H1 (cell line): ENCODE results near the gene ASIP. TPM values are rescaled to one million over a fixed set of nuclear protein-coding genes. Genes with fewer than 3 reads are reported as not detected.

Experiments
- CTCF ChIA-PET: fragments of 300-600 bp; sonication (Branson Sonifier 250); formaldehyde crosslinking; loops from one replicate; lab custom pipeline; 2021; ENCODE audit not compliant: partially characterized antibody; lab: Charles Lee
- POLR2A ChIA-PET: fragments of 300-600 bp; sonication (Branson Sonifier 250); formaldehyde crosslinking; loops from one replicate; lab custom pipeline; 2021; ENCODE audit warnings: inconsistent platforms; ENCODE audit not compliant: partially characterized antibody; lab: Charles Lee
- DNase-seq, 2 experiments: peaks; one replicate each; pipeline versions ENCODE4 v3.0.0 to v3.0.0-alpha.2; 2010 to 2022; ENCODE audit warnings: low spot score in 2 of 2, low read depth in 1 of 2, mixed read lengths in 1 of 2
- FAIRE-seq: peaks from 2 replicates; lab custom pipeline; 2011; peaks lifted over from hg19 to GRCh38; lab: Jason Lieb, UNC
- H2AFZ ChIP-seq: 2 replicates; pipeline ENCODE4 v1.8.1; 2012; ENCODE audit warnings: low read length, inconsistent platforms
- H2AK5ac ChIP-seq: 2 replicates; pipeline ENCODE4 v1.6.1; 2013; ENCODE audit warnings: low read depth, low read length
- H2BK120ac ChIP-seq: replicated peaks from 2 replicates; pipeline ENCODE3; 2013; ENCODE audit warnings: low read depth, low read length, inconsistent platforms
- H2BK12ac ChIP-seq: 2 replicates; pipeline ENCODE4 v1.6.1; 2013; ENCODE audit warnings: low read depth, low read length
- H2BK15ac ChIP-seq: 2 replicates; pipeline ENCODE4 v1.6.1; 2013; ENCODE audit warnings: low read length
- H2BK20ac ChIP-seq: 2 replicates; pipeline ENCODE4 v1.6.1; 2013; ENCODE audit warnings: low read length
- H2BK5ac ChIP-seq: 2 replicates; pipeline ENCODE4 v1.6.1; 2013; ENCODE audit warnings: low read depth, low read length
- H3K14ac ChIP-seq: 2 replicates; pipeline ENCODE4 v1.6.1; 2013; ENCODE audit warnings: inconsistent platforms; ENCODE audit not compliant: insufficient read length
- H3K18ac ChIP-seq: 2 replicates; pipeline ENCODE4 v1.6.1; 2013; ENCODE audit warnings: low read length; ENCODE audit errors: extremely low read depth
- H3K23ac ChIP-seq: 2 replicates; pipeline ENCODE4 v1.6.1; 2013; ENCODE audit warnings: inconsistent platforms; ENCODE audit not compliant: insufficient read length
- H3K23me2 ChIP-seq: 2 replicates; pipeline ENCODE4 v1.6.1; 2013; ENCODE audit warnings: low read depth, low read length
- H3K27ac ChIP-seq: 2 replicates; pipeline ENCODE4 v1.6.1; 2011; ENCODE audit warnings: low read depth, low read length, inconsistent platforms
- H3K27me3 ChIP-seq, 4 experiments: replicated peaks in 1 of 4; 1 replicate in 1 of 4; 2 replicates in 3 of 4; pipeline versions ENCODE4 v1.6.1 to v1.8.1; 2011 to 2013; ENCODE audit warnings: low read length in 3 of 4, mild to moderate bottlenecking in 3 of 4, inconsistent platforms in 2 of 4, mixed read lengths in 2 of 4, moderate library complexity in 1 of 4; ENCODE audit not compliant: control insufficient read depth in 3 of 4, insufficient read depth in 3 of 4; ENCODE audit errors: extremely low read depth in 1 of 4
- H3K36me3 ChIP-seq, 4 experiments: 2 replicates each; pipeline versions ENCODE4 v1.6.1 to v1.8.1; 2011 to 2013; ENCODE audit warnings: mild to moderate bottlenecking in 4 of 4, low read length in 3 of 4, moderate library complexity in 2 of 4, control low read depth in 1 of 4, inconsistent platforms in 1 of 4; ENCODE audit not compliant: insufficient read depth in 4 of 4, control insufficient read depth in 2 of 4
- H3K4ac ChIP-seq: replicated peaks from 2 replicates; pipeline ENCODE3; 2013; ENCODE audit warnings: low read length, low read depth, mixed read lengths, inconsistent platforms; ENCODE audit not compliant: insufficient read length
- H3K4me1 ChIP-seq, 4 experiments: replicated peaks in 1 of 4; 1 replicate in 1 of 4; 2 replicates in 3 of 4; pipeline versions ENCODE4 v1.6.1 to v1.8.1; 2011 to 2013; ENCODE audit warnings: low read length in 3 of 4, inconsistent platforms in 2 of 4, mixed read lengths in 1 of 4; ENCODE audit not compliant: insufficient read depth in 4 of 4, control insufficient read depth in 3 of 4
- H3K4me2 ChIP-seq, 2 experiments: 2 replicates each; pipeline versions ENCODE4 v1.6.1 to v1.8.1; 2011 to 2013; ENCODE audit warnings: low read depth in 2 of 2, low read length in 2 of 2, control low read depth in 1 of 2, inconsistent platforms in 1 of 2, mild to moderate bottlenecking in 1 of 2; ENCODE audit not compliant: insufficient read depth in 1 of 2
- H3K4me3 ChIP-seq, 4 experiments: fragments of 200-600, 300-600 bp in 1 of 4; sonication (generic), shearing (Covaris generic), sonication (Bioruptor Twin) in 1 of 4; 2 replicates each; pipeline versions ENCODE4 v1.5.1 to v1.8.1; 2011 to 2016; ENCODE audit warnings: low read length in 4 of 4, low read depth in 3 of 4, control low read depth in 2 of 4, inconsistent platforms in 2 of 4, mild to moderate bottlenecking in 2 of 4, mixed read lengths in 1 of 4, moderate library complexity in 1 of 4; ENCODE audit not compliant: insufficient read depth in 2 of 4; ENCODE audit errors: extremely low read depth in 1 of 4
- H3K56ac ChIP-seq: replicated peaks from 2 replicates; pipeline ENCODE3; 2013; ENCODE audit warnings: low read depth, mild to moderate bottlenecking, mixed read lengths, low read length, inconsistent platforms; ENCODE audit not compliant: insufficient read length
- H3K79me1 ChIP-seq: 2 replicates; pipeline ENCODE4 v1.6.1; 2013; ENCODE audit warnings: low read depth, low read length, control low read depth
- H3K79me2 ChIP-seq, 2 experiments: 2 replicates each; pipeline versions ENCODE4 v1.6.1 to v1.8.1; 2012 to 2013; ENCODE audit warnings: low read length in 2 of 2, mild to moderate bottlenecking in 2 of 2, inconsistent platforms in 1 of 2; ENCODE audit not compliant: insufficient read depth in 2 of 2, control insufficient read depth in 1 of 2
- H3K9ac ChIP-seq, 4 experiments: replicated peaks in 1 of 4; 1 replicate in 1 of 4; 2 replicates in 3 of 4; pipeline versions ENCODE4 v1.6.1 to v1.8.1; 2011 to 2013; ENCODE audit warnings: low read depth in 3 of 4, low read length in 3 of 4, control low read depth in 2 of 4, mild to moderate bottlenecking in 2 of 4, moderate library complexity in 2 of 4, inconsistent platforms in 1 of 4; ENCODE audit errors: extremely low read depth in 1 of 4
- H3K9me3 ChIP-seq, 2 experiments: 2 replicates each; pipeline versions ENCODE4 v1.6.1 to v1.8.1; 2012 to 2013; ENCODE audit warnings: mild to moderate bottlenecking in 2 of 2, moderate library complexity in 2 of 2, control low read depth in 1 of 2, inconsistent platforms in 1 of 2, low read depth in 1 of 2, low read length in 1 of 2, mixed read lengths in 1 of 2; ENCODE audit not compliant: insufficient read depth in 2 of 2
- H4K20me1 ChIP-seq, 2 experiments: replicated peaks in 1 of 2; 2 replicates each; pipeline versions ENCODE3 to v1.8.1; 2011 to 2013; ENCODE audit warnings: inconsistent platforms in 2 of 2, low read length in 2 of 2, mild to moderate bottlenecking in 1 of 2; ENCODE audit not compliant: insufficient read depth in 2 of 2, control insufficient read depth in 1 of 2
- H4K5ac ChIP-seq: 2 replicates; pipeline ENCODE4 v1.6.1; 2013; ENCODE audit warnings: low read length, low read depth, mixed read lengths, inconsistent platforms; ENCODE audit not compliant: insufficient read length
- H4K8ac ChIP-seq: 2 replicates; pipeline ENCODE4 v1.8.0; 2013; ENCODE audit warnings: mild to moderate bottlenecking, moderate library complexity, low read length, inconsistent platforms; ENCODE audit not compliant: insufficient read depth; ENCODE audit errors: extremely low read depth
- H4K91ac ChIP-seq: replicated peaks from 2 replicates; pipeline ENCODE3; 2013; ENCODE audit warnings: low read length, mixed read lengths, inconsistent platforms; ENCODE audit not compliant: insufficient read length
- BCL11A ChIP-seq, 2 experiments: IDR thresholded peaks; one replicate each; pipeline ENCODE4 v1.6.1; 2011; ENCODE audit warnings: low read depth in 2 of 2, low read length in 2 of 2, mild to moderate bottlenecking in 2 of 2
- BRCA1 ChIP-seq: IDR thresholded peaks from 2 replicates; pipeline ENCODE4 v1.6.1; 2012; ENCODE audit warnings: low read depth, low read length, improper control_type of control experiment
- CHD2 ChIP-seq: IDR thresholded peaks from 2 replicates; pipeline ENCODE4 v1.6.1; 2012; ENCODE audit warnings: low read length, improper control_type of control experiment
- EP300 ChIP-seq, 2 experiments: IDR thresholded peaks; 1 replicate in 1 of 2; 2 replicates in 1 of 2; pipeline ENCODE4 v1.6.1; 2011 to 2012; ENCODE audit warnings: low read depth in 2 of 2, low read length in 2 of 2, mild to moderate bottlenecking in 2 of 2, borderline replicate concordance in 1 of 2, inconsistent platforms in 1 of 2, moderate library complexity in 1 of 2
- EZH2 ChIP-seq: fragments of 200-600 bp; sonication (generic); IDR thresholded peaks from 2 replicates; pipeline ENCODE4 v1.7.1; 2012; ENCODE audit warnings: low read depth, mild to moderate bottlenecking, moderate library complexity, low read length, inconsistent platforms; ENCODE audit not compliant: severe bottlenecking
- HDAC6 ChIP-seq: IDR thresholded peaks from one replicate; pipeline ENCODE4 v1.7.1; 2012; ENCODE audit warnings: low read depth, mild to moderate bottlenecking, inconsistent platforms, low read length, moderate library complexity
- KDM5A ChIP-seq: fragments of 200-600 bp; IDR thresholded peaks from 2 replicates; pipeline ENCODE4 v1.7.1; 2012; ENCODE audit warnings: mild to moderate bottlenecking, low read length, inconsistent platforms, mixed read lengths
- RNF2 ChIP-seq: fragments of 200-900, 300-1000 bp; sonication (generic); IDR thresholded peaks from 2 replicates; pipeline ENCODE4 v1.7.1; 2016; ENCODE audit warnings: borderline replicate concordance, low read depth, mild to moderate bottlenecking, antibody characterized with exemption, low read length; ENCODE audit not compliant: poor library complexity, severe bottlenecking; ENCODE audit errors: missing control alignments
- SIX5 ChIP-seq: IDR thresholded peaks from 2 replicates; pipeline ENCODE4 v1.6.1; 2011; ENCODE audit warnings: mild to moderate bottlenecking, low read depth, low read length
- SP1 ChIP-seq: IDR thresholded peaks from 2 replicates; pipeline ENCODE4 v1.6.1; 2011; ENCODE audit warnings: low read depth, low read length
- SP2 ChIP-seq: IDR thresholded peaks from 2 replicates; pipeline ENCODE4 v1.6.1; 2012; ENCODE audit warnings: mild to moderate bottlenecking, low read length, inconsistent platforms
- SP4 ChIP-seq: IDR thresholded peaks from 2 replicates; pipeline ENCODE4 v1.6.1; 2012; ENCODE audit warnings: low read length, inconsistent platforms
- SUZ12 ChIP-seq: fragments of 200-600 bp; sonication (generic); IDR thresholded peaks from 2 replicates; pipeline ENCODE4 v1.6.1; 2012; ENCODE audit warnings: mild to moderate bottlenecking, inconsistent platforms, low read length, moderate library complexity, mixed read lengths
- TEAD4 ChIP-seq: IDR thresholded peaks from 2 replicates; pipeline ENCODE4 v1.6.1; 2012; ENCODE audit warnings: low read depth, low read length, inconsistent platforms, mixed read lengths
- ZNF274 ChIP-seq: IDR thresholded peaks from 2 replicates; pipeline ENCODE4 v1.7.0; 2012; ENCODE audit warnings: low read length, borderline replicate concordance; ENCODE audit errors: extremely low read depth
- WGBS, 2 experiments: shearing (Covaris generic) in 1 of 2; methylation state at CpG; one replicate each; pipeline versions ENCODE4 v1.1.6 to v1.1.7; 2013 to 2015; ENCODE audit warnings: low lambda C conversion rate in 2 of 2, mixed read lengths in 2 of 2, inconsistent platforms in 1 of 2, low coverage in 1 of 2, missing lambda C conversion rate in 1 of 2; ENCODE audit not compliant: insufficient replicate concordance in 2 of 2, insufficient coverage in 1 of 2, insufficient read length in 1 of 2; ENCODE audit errors: extremely low coverage in 1 of 2, missing lambda C conversion rate in 1 of 2; 5-methylcytosine and 5-hydroxymethylcytosine counted together
- polyA plus RNA-seq, 7 experiments: library from polyadenylated mRNA; depleted of rRNA in 3 of 7; stranded (reverse) in 5 of 7; unstranded in 2 of 7; fragments of >200 nt in 5 of 7; fragments of 200-250 nt in 2 of 7; gene quantifications; 1 replicate in 5 of 7; 2 replicates in 1 of 7; 4 replicates in 1 of 7; pipeline versions ENCODE4 v1.2.1 to v1.2.3, GENCODE V29; 2011 to 2013; ENCODE audit warnings: missing spikeins in 2 of 7, mixed read lengths in 2 of 7
- total RNA-seq: library from RNA; stranded (reverse); fragmentation: NEBNext Ultra II Directional; extraction: Animal tissue kit (Norgen Biotek cat#: 25700); gene quantifications from 2 replicates; pipeline ENCODE4 v1.2.1, GENCODE V29; 2021

The ASIP gene
- total and polyA plus RNA-seq, 2 of the 8 experiments (the other 6 are each of a cell fraction or from before 2014, with no cell fraction given), result not detected

DNA sequence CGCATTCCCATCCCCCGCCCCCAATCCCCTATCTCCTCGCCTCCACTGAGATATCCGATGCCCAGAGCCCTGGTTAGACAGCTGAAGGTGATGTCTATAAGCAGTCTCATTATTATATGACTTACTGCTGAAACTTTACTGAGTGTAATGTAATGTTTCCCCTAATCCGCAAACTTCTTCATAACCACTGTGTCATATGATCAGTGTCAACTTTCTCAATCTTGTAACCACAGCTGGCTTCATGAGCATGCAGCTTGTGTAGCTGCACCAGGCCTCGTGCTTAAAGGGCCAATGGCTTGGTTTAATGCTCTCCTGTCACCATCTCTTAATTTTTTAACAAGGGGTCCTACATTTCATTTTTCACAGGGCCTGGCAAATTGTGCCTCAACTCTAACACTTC lies 8.1 kb downstream of the ASIP start:
- H4K20me1 ChIP-seq, result no peaks in the 10 kb centered on the region
- H2BK15ac ChIP-seq, result no peak overlapping the region
- no peak overlapping the region for H3K56ac ChIP-seq
- POLR2A ChIA-PET, result interaction anchor here (0.9 to 1.4 kb wide), 2 partner anchors 17 to 54 kb away, joined by 3 read pairs; partner anchors contain the start of gene AHCY
- H3K9me3 ChIP-seq, result no peaks in the 10 kb centered on the region
- no peaks in the 10 kb centered on the region for H3K23me2 ChIP-seq
- H2BK20ac ChIP-seq, result no peak overlapping the region
- H3K4me1 ChIP-seq, result no peaks in the 10 kb centered on the region
- CTCF ChIA-PET, result interaction anchor here (0.6 to 4.3 kb wide), 6 partner anchors 7 to 59 kb away, joined by 3 to 13 read pairs (median 5); no protein-coding TSS in a partner anchor
- H3K4me3 ChIP-seq, result no peak overlapping the region
- no peaks in the 10 kb centered on the region for H3K79me2 ChIP-seq
- H3K18ac ChIP-seq, result no peak overlapping the region
- H4K5ac ChIP-seq, result no peak overlapping the region
- H3K23ac ChIP-seq, result no peak overlapping the region
- H3K4ac ChIP-seq, result no peak overlapping the region
- FAIRE-seq, result no peak
- H3K79me1 ChIP-seq, result no peaks in the 10 kb centered on the region
- H3K36me3 ChIP-seq, result no peaks in the 10 kb centered on the region
- H3K27ac ChIP-seq, result no peak overlapping the region
- no peak overlapping the region for H2BK5ac ChIP-seq
- no peak overlapping the region for H2AK5ac ChIP-seq
- H4K8ac ChIP-seq, result no peak overlapping the region
- no peak overlapping the region for H3K14ac ChIP-seq
- no peak overlapping the region for H4K91ac ChIP-seq
- H2AFZ ChIP-seq, result no peak overlapping the region
- H3K4me2 ChIP-seq, result no peak overlapping the region
- no peaks in the 10 kb centered on the region for H3K27me3 ChIP-seq
- DNase-seq, result no peak
- H2BK12ac ChIP-seq, result no peak overlapping the region
- WGBS, 2 experiments, result 83% methylated on average over 6 of the region's 6 CpGs; no CpG with 5 or more reads in 1 of the 2 experiments
- no peak overlapping the region; a peak in 1 of 7 replicates for H3K9ac ChIP-seq
- no peak overlapping the region for H2BK120ac ChIP-seq
- TF ChIP-seq HDAC6, result no peak
- no peak for TF ChIP-seq ZNF274
- TF ChIP-seq SUZ12, result no peak
- TF ChIP-seq SP1, result no peak
- TF ChIP-seq SP2, result no peak
- no peak for TF ChIP-seq EP300 (IDR thresholded peaks at IDR 0.05; ENCODE audit: borderline replicate concordance in 1 of 2, low read depth in 2 of 2, low read length in 2 of 2)
- no peak for TF ChIP-seq KDM5A
- no peak for TF ChIP-seq SIX5
- no peak for TF ChIP-seq SP4
- TF ChIP-seq BCL11A (IDR thresholded peaks at IDR 0.05; ENCODE audit: low read depth in 2 of 2, low read length in 2 of 2), result no peak
- no peak for TF ChIP-seq RNF2
- no peak for TF ChIP-seq TEAD4
- TF ChIP-seq CHD2, result no peak
- no peak for TF ChIP-seq EZH2
- no peak for TF ChIP-seq BRCA1
